Measurements from ENCODE around the gene TADA1. TPM values are rescaled to one million over a fixed set of nuclear protein-coding genes. Genes with fewer than 3 reads are reported as not detected.

Gene TADA1
- total RNA-seq, 1 experiment from 2014 or later, result 12.4 TPM

Other genes starting within 250 kb of the TADA1 start
- gene POGK, start 36.8 kb downstream of the TADA1 start, total RNA-seq (2014; rRNA removed), result 38.3 and 44.2 TPM in 2 replicates
- under 0.01 TPM in 1 of 2 replicates, not detected in the other for gene ILDR2, start 99.3 kb upstream of the TADA1 start, total RNA-seq (2014; rRNA removed)
- gene MAEL, start 113.0 kb upstream of the TADA1 start, total RNA-seq (2014; rRNA removed), result not detected in 2 replicates
- 0.04 and 0.12 TPM in 2 replicates for gene GPA33, start 214.1 kb upstream of the TADA1 start, total RNA-seq (2014; rRNA removed)
- not detected in 2 replicates for gene STYXL2, start 217.8 kb upstream of the TADA1 start, total RNA-seq (2014; rRNA removed)